Neural cell (in vitro differentiated cells): ENCODE measurements around the gene AIFM2.

ENCODE experiments used
- CTCF ChIP-seq: fragments of 450-650 bp; IDR thresholded peaks from 2 replicates; pipeline ENCODE4 v1.5.1; 2014; ENCODE audit warnings: antibody characterized with exemption, mild to moderate bottlenecking, moderate library complexity; ENCODE audit not compliant: poor library complexity, severe bottlenecking
- EZH2 ChIP-seq: fragments of 200-600, 300-800 bp; shearing (Covaris generic), sonication (generic); IDR thresholded peaks from 2 replicates; pipeline ENCODE4 v1.6.1; 2014; ENCODE audit warnings: antibody characterized with exemption, low read length, borderline replicate concordance, mild to moderate bottlenecking; ENCODE audit not compliant: insufficient read depth, poor library complexity, severe bottlenecking
- MXI1 ChIP-seq: fragments of 450-650 bp; conservative IDR thresholded peaks from 2 replicates; pipeline ENCODE4 v1.6.1; 2014; ENCODE audit warnings: antibody characterized with exemption, mild to moderate bottlenecking; ENCODE audit not compliant: poor library complexity, severe bottlenecking
- POLR2AphosphoS5 ChIP-seq: IDR thresholded peaks from 2 replicates; pipeline ENCODE4 v1.6.1; 2012
- TF ChIP-seq, protein P1 (sequence below): IDR thresholded peaks from 2 replicates; pipeline ENCODE4 v1.6.1; 2012; ENCODE audit warnings: borderline replicate concordance

- TF ChIP-seq CTCF: no peak
- no peak for TF ChIP-seq POLR2AphosphoS5
- TF ChIP-seq EZH2: no peak
- TF ChIP-seq MXI1: no peak
- TF ChIP-seq, protein P1, sequence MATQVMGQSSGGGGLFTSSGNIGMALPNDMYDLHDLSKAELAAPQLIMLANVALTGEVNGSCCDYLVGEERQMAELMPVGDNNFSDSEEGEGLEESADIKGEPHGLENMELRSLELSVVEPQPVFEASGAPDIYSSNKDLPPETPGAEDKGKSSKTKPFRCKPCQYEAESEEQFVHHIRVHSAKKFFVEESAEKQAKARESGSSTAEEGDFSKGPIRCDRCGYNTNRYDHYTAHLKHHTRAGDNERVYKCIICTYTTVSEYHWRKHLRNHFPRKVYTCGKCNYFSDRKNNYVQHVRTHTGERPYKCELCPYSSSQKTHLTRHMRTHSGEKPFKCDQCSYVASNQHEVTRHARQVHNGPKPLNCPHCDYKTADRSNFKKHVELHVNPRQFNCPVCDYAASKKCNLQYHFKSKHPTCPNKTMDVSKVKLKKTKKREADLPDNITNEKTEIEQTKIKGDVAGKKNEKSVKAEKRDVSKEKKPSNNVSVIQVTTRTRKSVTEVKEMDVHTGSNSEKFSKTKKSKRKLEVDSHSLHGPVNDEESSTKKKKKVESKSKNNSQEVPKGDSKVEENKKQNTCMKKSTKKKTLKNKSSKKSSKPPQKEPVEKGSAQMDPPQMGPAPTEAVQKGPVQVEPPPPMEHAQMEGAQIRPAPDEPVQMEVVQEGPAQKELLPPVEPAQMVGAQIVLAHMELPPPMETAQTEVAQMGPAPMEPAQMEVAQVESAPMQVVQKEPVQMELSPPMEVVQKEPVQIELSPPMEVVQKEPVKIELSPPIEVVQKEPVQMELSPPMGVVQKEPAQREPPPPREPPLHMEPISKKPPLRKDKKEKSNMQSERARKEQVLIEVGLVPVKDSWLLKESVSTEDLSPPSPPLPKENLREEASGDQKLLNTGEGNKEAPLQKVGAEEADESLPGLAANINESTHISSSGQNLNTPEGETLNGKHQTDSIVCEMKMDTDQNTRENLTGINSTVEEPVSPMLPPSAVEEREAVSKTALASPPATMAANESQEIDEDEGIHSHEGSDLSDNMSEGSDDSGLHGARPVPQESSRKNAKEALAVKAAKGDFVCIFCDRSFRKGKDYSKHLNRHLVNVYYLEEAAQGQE: no peak
Measured at GRCh38 chr10:70092389-70092718, 40.3 kb downstream of the AIFM2 start.
